AML-193 (cell line): ENCODE measurements around the gene ENKD1.

Experiments
- DNase-seq, 2 experiments: peaks; one replicate each; lab custom pipeline; 2025; lab: John Stamatoyannopoulos, UW

ENKD1 gene

DNA sequence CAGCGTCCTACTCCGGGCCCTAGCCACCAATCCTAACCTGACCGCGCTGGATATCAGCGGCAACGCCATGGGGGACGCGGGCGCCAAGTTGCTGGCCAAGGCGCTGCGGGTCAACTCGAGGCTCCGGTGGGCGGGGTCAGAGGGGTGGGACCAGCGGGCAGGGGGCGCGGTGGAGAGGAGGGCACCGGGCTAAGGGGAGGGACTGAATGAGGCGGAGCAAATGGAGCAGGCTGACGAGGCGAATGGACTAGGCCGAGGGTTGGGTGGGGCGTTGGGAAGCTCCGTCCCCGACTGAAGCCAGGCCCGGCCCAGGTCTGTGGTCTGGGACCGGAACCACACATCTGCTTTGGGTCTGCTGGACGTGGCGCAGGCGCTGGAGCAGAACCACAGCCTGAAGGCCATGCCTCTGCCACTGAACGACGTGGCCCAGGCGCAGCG is 17.0 kb downstream of the ENKD1 start:
- DNase-seq = no peak

DNA sequence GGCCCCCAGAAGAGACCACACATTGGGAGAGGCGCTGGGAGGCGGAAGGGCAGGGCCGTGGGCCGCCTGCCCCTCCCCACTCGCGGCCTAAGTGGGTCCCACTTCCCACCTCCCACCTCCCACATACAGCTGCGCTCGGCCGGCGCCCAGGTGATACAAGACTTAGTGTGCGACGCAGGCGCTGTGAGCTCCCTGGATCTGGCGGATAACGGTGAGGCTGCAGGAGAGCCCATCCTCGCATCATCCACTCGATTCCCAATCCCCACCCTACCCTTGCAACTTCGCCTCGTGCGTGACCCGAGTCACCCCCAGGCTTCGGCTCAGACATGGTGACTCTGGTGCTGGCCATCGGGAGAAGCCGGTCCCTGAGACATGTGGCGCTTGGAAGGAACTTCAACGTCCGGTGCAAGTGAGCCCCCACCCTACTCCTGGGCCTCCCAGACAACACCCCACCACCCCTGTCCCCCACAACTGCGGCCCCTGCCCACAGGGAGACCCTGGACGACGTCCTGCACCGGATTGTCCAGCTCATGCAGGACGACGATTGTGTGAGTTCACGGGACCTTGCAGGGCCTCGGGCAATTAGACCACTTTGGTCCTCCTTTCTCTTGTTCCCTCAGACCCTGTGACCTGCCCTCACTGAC is 17.7 kb downstream of the ENKD1 start:
- no peak for DNase-seq

DNA sequence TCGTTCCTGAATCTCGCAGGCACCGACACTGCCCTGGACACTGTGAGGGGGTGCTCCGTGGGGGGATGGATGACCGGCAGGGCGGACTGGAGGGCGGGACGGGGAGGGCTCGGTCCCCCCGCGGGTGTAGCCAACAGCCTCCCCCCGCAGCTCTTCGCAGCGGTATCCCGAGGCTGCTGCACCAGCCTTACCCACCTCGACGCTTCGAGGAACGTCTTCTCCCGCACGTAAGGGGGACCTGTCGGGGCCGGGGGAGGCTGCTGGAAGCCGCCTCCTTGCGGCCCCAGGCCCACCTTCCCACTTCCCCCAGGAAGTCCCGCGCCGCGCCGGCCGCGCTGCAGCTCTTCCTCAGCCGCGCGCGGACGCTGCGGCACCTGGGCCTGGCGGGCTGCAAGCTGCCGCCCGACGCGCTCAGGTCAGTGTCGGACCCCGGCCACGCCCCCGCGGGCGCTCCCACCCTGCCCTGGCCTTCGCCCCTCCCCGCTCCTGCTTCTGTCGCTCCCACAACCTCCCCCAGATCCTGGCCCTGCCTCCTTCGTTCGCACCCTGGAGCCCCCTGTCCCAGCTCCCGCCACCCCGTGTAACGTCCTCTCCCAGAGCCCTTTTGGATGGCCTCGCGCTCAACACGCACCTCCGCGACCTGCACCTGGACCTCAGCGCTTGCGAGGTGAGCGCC is 18.3 kb downstream of the ENKD1 start:
- no peak for DNase-seq

DNA sequence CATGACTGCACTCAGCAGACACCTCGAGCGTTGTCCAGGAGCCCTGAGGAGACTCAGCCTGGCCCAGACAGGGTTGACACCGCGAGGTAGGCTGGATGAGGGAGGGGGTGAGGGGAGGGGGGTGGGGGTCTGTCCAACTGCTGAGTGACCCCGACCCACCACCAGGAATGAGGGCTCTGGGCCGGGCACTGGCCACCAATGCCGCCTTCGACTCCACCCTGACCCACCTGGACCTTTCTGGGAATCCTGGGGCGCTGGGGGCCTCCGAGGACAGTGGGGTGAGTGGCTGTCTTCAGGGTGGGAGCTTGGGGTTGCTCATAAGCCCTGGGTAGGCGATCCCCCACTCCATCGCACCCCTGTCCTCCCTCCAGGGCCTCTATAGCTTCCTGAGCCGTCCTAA is 18.9 kb downstream of the ENKD1 start:
- no peak for DNase-seq

DNA sequence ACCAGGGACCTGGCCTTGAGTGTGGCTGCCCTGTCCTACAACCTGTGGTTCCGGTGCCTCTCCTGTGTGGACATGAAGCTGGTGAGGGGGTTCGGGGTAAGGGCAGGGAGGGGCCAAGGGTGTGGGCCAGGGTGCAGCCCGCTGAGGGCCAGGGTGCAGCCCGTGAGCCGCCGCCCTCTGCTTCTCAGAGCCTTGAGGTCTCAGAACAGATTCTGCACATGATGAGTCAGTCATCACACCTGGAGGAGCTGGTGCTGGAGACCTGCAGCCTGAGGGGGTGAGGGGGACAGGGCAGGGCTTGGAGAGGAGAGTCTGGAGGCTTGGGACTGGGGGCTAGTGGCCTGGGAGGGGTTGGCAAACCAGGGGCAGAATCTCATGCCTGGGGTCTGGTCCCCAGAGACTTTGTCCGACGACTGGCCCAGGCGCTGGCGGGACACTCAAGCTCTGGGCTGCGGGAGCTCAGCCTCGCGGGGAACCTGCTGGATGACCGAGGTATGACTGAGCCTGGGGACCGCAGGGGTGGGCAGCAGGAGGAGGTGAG is 19.4 kb downstream of the ENKD1 start:
- no peak for DNase-seq

DNA sequence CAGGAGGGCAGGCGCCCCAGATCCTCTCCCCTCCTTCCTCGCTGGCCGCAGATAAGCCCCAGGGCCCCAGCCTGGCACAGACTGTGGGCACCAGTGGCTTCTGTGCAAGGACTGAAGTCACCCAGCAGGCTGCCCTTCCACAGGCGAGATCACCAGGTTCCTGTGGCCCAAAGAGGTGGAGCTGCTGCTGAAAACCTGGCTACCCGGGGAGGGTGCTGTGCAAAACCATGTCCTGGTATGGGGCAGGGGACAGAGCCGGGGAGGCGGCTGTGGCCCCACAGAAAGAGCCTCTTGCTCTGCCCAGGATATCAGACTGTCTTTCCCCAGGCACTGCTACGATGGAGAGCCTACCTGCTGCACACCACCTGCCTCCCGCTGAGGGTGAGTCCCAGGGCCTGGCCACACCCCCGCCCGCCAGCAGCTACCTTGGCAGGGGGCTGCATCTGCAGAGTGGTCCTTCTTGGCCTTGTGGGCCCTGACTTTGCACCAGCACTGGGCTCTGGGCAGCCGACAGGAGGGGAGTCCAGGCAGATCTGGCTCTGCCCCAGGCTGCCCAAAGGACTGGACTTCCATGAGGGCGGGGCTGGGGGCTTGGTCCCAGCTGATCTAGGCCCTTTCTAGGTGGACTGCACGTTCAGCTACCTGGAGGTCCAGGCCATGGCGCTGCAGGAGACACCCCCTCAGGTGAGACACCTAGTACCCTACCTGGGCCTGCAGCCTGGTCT is 21.0 kb downstream of the ENKD1 start:
- DNase-seq = no peak

DNA sequence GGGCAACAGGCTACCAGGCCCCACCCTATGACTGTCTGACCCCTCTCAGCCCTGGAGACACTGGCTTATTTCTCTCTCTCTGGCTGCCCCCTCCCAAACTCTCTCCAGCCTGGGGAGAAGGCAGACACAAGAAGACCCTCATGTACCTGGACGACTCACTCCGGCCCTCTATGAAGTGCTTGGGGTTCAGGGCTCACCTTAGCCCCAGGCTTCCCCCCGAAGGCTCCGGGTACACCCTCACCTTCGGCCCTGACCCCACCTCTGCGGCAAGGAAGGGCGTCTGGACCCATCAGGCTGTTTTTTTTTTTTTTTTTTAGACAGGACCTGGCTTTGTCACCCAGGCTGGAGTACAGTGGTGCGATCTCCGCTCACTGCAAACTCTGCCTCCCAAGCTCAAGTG is 22.5 kb downstream of the ENKD1 start:
- DNase-seq = no peak

DNA sequence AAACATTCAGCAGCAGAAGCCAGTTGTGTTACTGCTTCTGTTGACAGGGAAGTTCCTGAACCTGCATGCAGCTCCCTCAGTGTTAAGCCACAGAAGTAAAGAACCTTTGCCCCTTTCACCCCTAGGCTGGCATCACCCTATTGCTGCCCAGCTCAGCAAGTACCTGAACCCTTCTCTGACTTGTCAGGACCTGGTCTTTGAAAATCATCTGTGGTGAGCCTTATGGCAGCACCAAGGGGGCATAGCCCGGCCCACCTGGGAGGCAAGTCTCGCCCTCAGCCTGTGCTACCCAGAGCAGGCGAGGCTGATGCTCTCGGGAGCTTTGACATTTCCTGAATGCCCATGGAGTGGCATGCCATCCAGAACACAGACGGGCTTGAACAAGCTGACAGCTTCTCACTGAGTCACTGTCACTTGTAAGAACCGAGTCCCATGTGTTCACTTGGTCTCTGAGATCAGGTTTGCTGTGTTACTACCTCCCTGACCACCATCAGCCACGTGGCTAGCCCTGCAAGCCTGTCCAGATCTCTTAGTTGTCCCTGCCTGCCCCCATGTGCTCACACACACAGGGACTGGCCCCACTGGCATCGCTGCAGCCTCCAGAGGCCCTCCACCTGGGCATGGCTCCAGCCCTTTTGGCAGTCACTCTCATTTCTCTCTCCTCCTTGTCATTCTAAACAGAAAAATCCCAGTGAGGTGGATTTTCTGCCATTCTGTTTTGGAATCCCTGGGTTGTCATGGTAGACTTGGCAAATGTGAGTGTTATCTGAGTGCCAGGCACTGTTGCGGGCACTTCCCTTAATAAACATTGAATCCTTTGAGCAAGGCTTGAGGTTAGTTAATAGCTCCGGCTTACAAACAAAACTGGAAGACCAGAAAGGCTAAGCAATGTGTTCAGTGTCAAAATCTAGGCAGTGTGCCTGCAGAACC is 24.5 kb downstream of the ENKD1 start:
- no peak for DNase-seq

DNA sequence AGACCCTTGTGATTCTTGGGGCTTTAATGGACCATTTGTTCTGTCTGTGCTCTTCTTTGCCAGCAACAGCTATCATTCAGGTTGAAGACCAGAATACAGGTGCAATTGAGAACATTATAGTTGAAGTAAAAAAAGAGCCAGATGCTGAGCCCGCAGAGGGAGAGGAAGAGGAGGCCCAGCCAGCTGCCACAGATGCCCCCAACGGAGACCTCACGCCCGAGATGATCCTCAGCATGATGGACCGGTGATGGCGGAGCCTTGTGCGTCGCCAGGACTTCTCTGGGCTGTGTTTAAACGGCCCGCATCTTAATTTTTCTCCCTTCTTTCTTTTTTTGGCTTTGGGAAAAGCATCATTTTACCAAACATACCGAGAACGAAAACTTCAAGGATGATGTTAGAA is 28.9 kb downstream of the ENKD1 start:
- no peak for DNase-seq

DNA sequence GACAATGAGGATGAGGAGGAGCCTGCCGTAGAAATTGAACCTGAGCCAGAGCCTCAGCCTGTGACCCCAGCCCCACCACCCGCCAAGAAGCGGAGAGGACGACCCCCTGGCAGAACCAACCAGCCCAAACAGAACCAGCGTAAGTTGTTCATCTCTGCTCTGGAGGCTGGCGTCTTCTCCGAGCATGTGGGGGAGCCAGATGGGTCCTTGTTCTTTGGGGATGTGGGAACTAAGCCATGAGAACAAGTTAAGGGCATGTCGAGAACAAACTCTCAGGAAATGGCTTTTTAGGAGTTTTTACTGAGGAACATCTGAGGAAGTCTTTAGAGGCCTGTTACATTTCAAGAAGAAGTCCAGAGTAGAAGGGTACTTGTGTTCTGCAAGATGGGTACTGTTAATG is 29.8 kb downstream of the ENKD1 start:
- DNase-seq = no peak

DNA sequence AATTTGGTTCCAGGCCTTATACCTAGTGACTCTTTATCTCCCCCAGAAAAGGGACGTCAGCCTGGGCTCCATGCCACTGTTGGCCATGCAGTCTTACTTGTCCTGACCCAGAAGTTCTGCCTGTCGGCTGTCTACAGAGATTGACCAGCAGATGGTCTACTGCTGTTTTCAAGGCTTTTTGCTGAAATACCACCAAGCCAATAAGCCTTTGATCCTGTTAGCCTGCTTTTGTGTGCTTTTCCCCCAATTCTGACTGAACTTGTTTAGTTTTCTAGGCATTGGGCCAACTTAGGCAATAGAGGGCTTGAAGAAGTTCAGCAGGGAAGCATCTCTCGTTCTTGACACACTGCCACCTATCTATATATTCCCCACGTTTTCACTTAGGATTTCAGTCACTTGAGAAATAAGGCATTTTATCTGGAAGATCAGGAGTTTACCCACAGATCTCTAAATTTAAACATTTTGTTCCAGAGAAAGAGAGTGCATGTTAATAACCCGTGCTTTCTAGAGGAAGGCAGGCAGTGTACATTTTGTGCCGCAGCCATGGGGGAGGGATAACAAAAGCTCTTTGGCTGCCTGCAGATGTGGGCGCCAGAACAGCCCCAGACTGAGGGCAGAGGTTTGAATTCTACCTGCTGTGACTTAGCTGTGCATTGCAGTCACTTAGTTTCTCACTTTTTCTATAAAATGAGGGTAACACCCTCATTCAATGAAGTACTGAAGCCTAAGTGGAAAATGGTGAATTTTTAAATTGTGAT is 34.0 kb downstream of the ENKD1 start:
- no peak for DNase-seq

DNA sequence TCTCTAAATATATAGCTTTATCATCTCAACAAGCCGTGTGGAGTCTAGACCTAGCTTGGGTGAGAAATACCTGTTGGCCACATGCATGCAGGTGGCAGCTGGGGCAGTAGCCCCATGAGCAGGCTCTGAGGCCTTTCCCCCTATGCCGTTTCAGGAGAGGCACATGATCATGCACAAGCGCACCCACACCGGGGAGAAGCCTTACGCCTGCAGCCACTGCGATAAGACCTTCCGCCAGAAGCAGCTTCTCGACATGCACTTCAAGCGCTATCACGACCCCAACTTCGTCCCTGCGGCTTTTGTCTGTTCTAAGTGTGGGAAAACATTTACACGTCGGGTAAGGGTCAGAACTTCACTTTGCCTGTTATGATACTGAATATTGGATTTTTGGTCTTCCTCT is 38.3 kb downstream of the ENKD1 start:
- no peak for DNase-seq

DNA sequence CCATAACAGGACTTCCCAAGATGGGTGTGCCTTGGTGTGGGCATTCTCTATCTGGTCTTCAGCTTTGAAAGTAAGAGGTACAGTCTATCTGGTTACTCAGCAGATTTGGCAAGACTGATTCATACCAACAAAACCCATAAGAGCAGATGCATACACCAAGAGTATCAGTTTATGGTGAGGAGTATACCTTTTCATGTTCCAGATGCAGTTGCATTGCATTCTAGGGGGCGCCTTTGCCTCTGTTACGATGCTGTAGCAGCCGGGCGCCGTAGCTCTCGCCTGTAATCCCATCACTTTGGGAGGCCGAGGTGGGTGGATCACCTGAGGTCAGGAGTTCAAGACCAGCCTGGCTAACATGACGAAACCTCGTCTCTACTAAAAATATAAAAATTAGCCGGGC is 52.7 kb downstream of the ENKD1 start:
- peak in 1 of 2 experiments; percentile 3 for DNase-seq
